ENCODE measurements around the gene APOH.

Gene APOH

GRCh38 chr17:66167189-66167815 is 61.9 kb downstream of the APOH start:
- no peak overlapping the region for H3K4me3 ChIP-seq (ENCODE audit: insufficient read length, low read depth)
- H3K4me1 ChIP-seq (ENCODE audit: insufficient read depth, insufficient read length): no peaks in the 10 kb centered on the region
- H3K27me3 ChIP-seq (ENCODE audit: insufficient read depth, insufficient read length): no peaks in the 10 kb centered on the region
- H3K36me3 ChIP-seq (ENCODE audit: insufficient read depth, insufficient read length, low read length): peaks cover 7% of the 10 kb centered on the region
- H3K9ac ChIP-seq (ENCODE audit: insufficient read length, low read depth): no peak overlapping the region
- H3K9me3 ChIP-seq (ENCODE audit: insufficient read depth, low read length): no peaks in the 10 kb centered on the region
- DNase-seq (ENCODE audit: low read depth, low spot score): no peak
- TF ChIP-seq ZNF274 (IDR thresholded peaks at IDR 0.05; ENCODE audit: low read depth, low read length) (no peak), SUZ12 (IDR thresholded peaks at IDR 0.05; ENCODE audit: extremely low read depth, insufficient read depth, insufficient read length) (no peak), YY1 (IDR thresholded peaks at IDR 0.05; ENCODE audit: insufficient read depth, insufficient read length) (no peak)

GRCh38 chr17:66165537-66166123 is 63.6 kb downstream of the APOH start:
- peak; percentile 11 for DNase-seq (ENCODE audit: low read depth, low spot score)
- Histone ChIP-seq H3K36me3 (ENCODE audit: insufficient read depth, insufficient read length, low read length) (peaks cover 4% of the 10 kb centered on the region), H3K27me3 (ENCODE audit: insufficient read depth, insufficient read length) (no peaks in the 10 kb centered on the region), H3K9ac (ENCODE audit: insufficient read length, low read depth) (no peak overlapping the region), H3K4me1 (ENCODE audit: insufficient read depth, insufficient read length) (no peaks in the 10 kb centered on the region), H3K4me3 (ENCODE audit: insufficient read length, low read depth) (no peak overlapping the region), H3K9me3 (ENCODE audit: insufficient read depth, low read length) (no peaks in the 10 kb centered on the region)
- TF ChIP-seq YY1 (IDR thresholded peaks at IDR 0.05; ENCODE audit: insufficient read depth, insufficient read length): no peak
- TF ChIP-seq ZNF274 (IDR thresholded peaks at IDR 0.05; ENCODE audit: low read depth, low read length): no peak
- no peak for TF ChIP-seq SUZ12 (IDR thresholded peaks at IDR 0.05; ENCODE audit: extremely low read depth, insufficient read depth, insufficient read length)

Data from NT2/D1 (cell line).